ENCODE results near the gene YAF2.

- no peak for TF ChIP-seq CTCF (IDR thresholded peaks at IDR 0.05; ENCODE audit: extremely low read depth in 1 of 2, insufficient read depth in 1 of 2, low read depth in 1 of 2, low read length in 2 of 2)
- no peak for TF ChIP-seq POLR2AphosphoS5 (IDR thresholded peaks at IDR 0.05; ENCODE audit: insufficient read depth, low read depth, low read length)
- no peak for TF ChIP-seq POLR2A (IDR thresholded peaks at IDR 0.05; ENCODE audit: low read depth, low read length)
- no peak for TF ChIP-seq EZH2 (IDR thresholded peaks at IDR 0.05; ENCODE audit: borderline replicate concordance, low read depth, low read length, severe bottlenecking)
- TF ChIP-seq MAX (IDR thresholded peaks at IDR 0.05; ENCODE audit: insufficient read depth, insufficient read length): no peak
- no peak for TF ChIP-seq JUN (IDR thresholded peaks at IDR 0.05; ENCODE audit: borderline replicate concordance, insufficient read depth, insufficient read length, low read depth)
- no peak for TF ChIP-seq MYC (IDR thresholded peaks at IDR 0.05; ENCODE audit: low read depth, low read length)
- TF ChIP-seq GATA2 (IDR thresholded peaks at IDR 0.05; ENCODE audit: insufficient read depth, insufficient read length, low read depth, low read length): no peak
- TF ChIP-seq FOS (IDR thresholded peaks at IDR 0.05; ENCODE audit: borderline replicate concordance, insufficient read depth, low read length): no peak
These were observed 44.2 kb upstream of the YAF2 start for GRCh38 chr12:42282294-42282693.
